ENCODE data around the gene RRP1B. TPM values are rescaled to one million over a fixed set of nuclear protein-coding genes. Genes with fewer than 3 reads are reported as not detected.
"Not testable (repeated sequence)": the region's sequence is repeated elsewhere in the genome, so short reads cannot be mapped to it uniquely, and the experiment has no call there.

The RRP1B gene
- total RNA-seq, 4 donors from 2014 or later: 12.5 to 24.7 (median 18.9) TPM

- Histone ChIP-seq H3K27me3 (no peaks in the 10 kb centered on the region), H3K4me1 (peaks cover 0 to 8% of the 10 kb centered on the region in 2 donors), H3K36me3 (no peaks in the 10 kb centered on the region), H3K9me3 (no peaks in the 10 kb centered on the region), H3K27ac (peak overlapping the region; percentile 33 to 70 (median 56)), H3K4me3 (no peak overlapping the region)
- in situ Hi-C loops (cut with MboI; ENCODE audit: low sequenced_read_pairs in 4 of 4) (loop anchor here in 1 of 4 donors (25.0 kb wide), 1 partner anchor 100 kb away; no protein-coding TSS in a partner anchor), intact Hi-C loops (cut with DNase I; ENCODE audit: low total_unique reads) (no loop called here)
- no peak for DNase-seq
- TF ChIP-seq CTCF (IDR thresholded peaks at IDR 0.05 in 4 of 5, conservative IDR thresholded peaks at IDR 0.05 in 1 of 5): no peak
- TF ChIP-seq POLR2A (IDR thresholded peaks at IDR 0.05): no peak
- peak; percentile 80 for ATAC-seq
Measured at GRCh38 chr21:43712268-43712942, 53.0 kb downstream of the RRP1B start.

GRCh38 chr21:43713123-43713522 lies 53.8 kb downstream of the RRP1B start:
- intact Hi-C loops (cut with DNase I; ENCODE audit: low total_unique reads); H3K27me3 ChIP-seq; ATAC-seq; H3K9me3 ChIP-seq; H3K4me1 ChIP-seq; H3K36me3 ChIP-seq; H3K4me3 ChIP-seq; DNase-seq: not testable (repeated sequence)
- in situ Hi-C loops (cut with MboI; ENCODE audit: low sequenced_read_pairs in 4 of 4): loop anchor here in 1 of 4 donors (25.0 kb wide), 1 partner anchor 99 kb away; no protein-coding TSS in a partner anchor
- H3K27ac ChIP-seq: peak overlapping the region in 2 of 4 donors; percentile 55 to 70

GRCh38 chr21:43716376-43717165 lies 57.2 kb downstream of the RRP1B start:
- no peaks in the 10 kb centered on the region for H3K36me3 ChIP-seq
- H3K27ac ChIP-seq: no peak overlapping the region
- DNase-seq: no peak
- no peak overlapping the region for H3K4me3 ChIP-seq
- H3K4me1 ChIP-seq: peaks cover 13 to 26% of the 10 kb centered on the region in 2 donors
- no peak for ATAC-seq
- intact Hi-C loops (cut with DNase I; ENCODE audit: low total_unique reads): loop anchor here (5.0 kb wide), 1 partner anchor 59 kb away; the partner anchor contains the start of genes HSF2BP and RRP1B
- in situ Hi-C loops (cut with MboI; ENCODE audit: low sequenced_read_pairs in 4 of 4): loop anchor here in 1 of 4 donors (25.0 kb wide), 1 partner anchor 96 kb away; no protein-coding TSS in a partner anchor
- no peak for TF ChIP-seq CTCF (IDR thresholded peaks at IDR 0.05 in 4 of 5, conservative IDR thresholded peaks at IDR 0.05 in 1 of 5)
- TF ChIP-seq POLR2A (IDR thresholded peaks at IDR 0.05): no peak
- H3K9me3 ChIP-seq: no peaks in the 10 kb centered on the region
- H3K27me3 ChIP-seq: no peaks in the 10 kb centered on the region

GRCh38 chr21:43717166-43717853 lies 58.0 kb downstream of the RRP1B start:
- no peak for DNase-seq
- in situ Hi-C loops (cut with MboI; ENCODE audit: low sequenced_read_pairs in 4 of 4): loop anchor here in 1 of 4 donors (25.0 kb wide), 1 partner anchor 95 kb away; no protein-coding TSS in a partner anchor
- no peak for ATAC-seq

More at GRCh38 chr21:43717166-43717853, 58.0 kb downstream of the RRP1B start:
- H3K4me3 ChIP-seq: no peak overlapping the region
- no peaks in the 10 kb centered on the region for H3K36me3 ChIP-seq
- peaks cover 13 to 24% of the 10 kb centered on the region in 2 donors for H3K4me1 ChIP-seq
- H3K27me3 ChIP-seq: no peaks in the 10 kb centered on the region
- TF ChIP-seq POLR2A (IDR thresholded peaks at IDR 0.05): no peak
- intact Hi-C loops (cut with DNase I; ENCODE audit: low total_unique reads): loop anchor here (5.0 kb wide), 1 partner anchor 60 kb away; the partner anchor contains the start of genes HSF2BP and RRP1B
- no peaks in the 10 kb centered on the region for H3K9me3 ChIP-seq
- H3K27ac ChIP-seq: no peak overlapping the region

Data from gastrocnemius medialis (tissue), 4 donors.